Neural cell (in vitro differentiated cells): ENCODE measurements around the gene ACVR1B.

Experiments
- EZH2 ChIP-seq: fragments of 200-600, 300-800 bp; shearing (Covaris generic), sonication (generic); IDR thresholded peaks from 2 replicates; pipeline ENCODE4 v1.6.1; 2014; ENCODE audit warnings: antibody characterized with exemption, low read length, borderline replicate concordance, mild to moderate bottlenecking; ENCODE audit not compliant: insufficient read depth, poor library complexity, severe bottlenecking
- POLR2AphosphoS5 ChIP-seq: IDR thresholded peaks from 2 replicates; pipeline ENCODE4 v1.6.1; 2012
- RAD21 ChIP-seq: fragments of 450-650 bp; conservative IDR thresholded peaks from 2 replicates; pipeline ENCODE4 v1.6.1; 2014; ENCODE audit warnings: antibody characterized with exemption, mild to moderate bottlenecking, moderate library complexity
- REST ChIP-seq: IDR thresholded peaks from 2 replicates; pipeline ENCODE4 v1.6.1; 2012; ENCODE audit warnings: borderline replicate concordance
- TF ChIP-seq, protein P1 (sequence below): fragments of 450-650 bp; IDR thresholded peaks from 2 replicates; pipeline ENCODE4 v1.5.1; 2014; ENCODE audit warnings: antibody characterized with exemption, mild to moderate bottlenecking, moderate library complexity; ENCODE audit not compliant: poor library complexity, severe bottlenecking

- TF ChIP-seq, protein P1, sequence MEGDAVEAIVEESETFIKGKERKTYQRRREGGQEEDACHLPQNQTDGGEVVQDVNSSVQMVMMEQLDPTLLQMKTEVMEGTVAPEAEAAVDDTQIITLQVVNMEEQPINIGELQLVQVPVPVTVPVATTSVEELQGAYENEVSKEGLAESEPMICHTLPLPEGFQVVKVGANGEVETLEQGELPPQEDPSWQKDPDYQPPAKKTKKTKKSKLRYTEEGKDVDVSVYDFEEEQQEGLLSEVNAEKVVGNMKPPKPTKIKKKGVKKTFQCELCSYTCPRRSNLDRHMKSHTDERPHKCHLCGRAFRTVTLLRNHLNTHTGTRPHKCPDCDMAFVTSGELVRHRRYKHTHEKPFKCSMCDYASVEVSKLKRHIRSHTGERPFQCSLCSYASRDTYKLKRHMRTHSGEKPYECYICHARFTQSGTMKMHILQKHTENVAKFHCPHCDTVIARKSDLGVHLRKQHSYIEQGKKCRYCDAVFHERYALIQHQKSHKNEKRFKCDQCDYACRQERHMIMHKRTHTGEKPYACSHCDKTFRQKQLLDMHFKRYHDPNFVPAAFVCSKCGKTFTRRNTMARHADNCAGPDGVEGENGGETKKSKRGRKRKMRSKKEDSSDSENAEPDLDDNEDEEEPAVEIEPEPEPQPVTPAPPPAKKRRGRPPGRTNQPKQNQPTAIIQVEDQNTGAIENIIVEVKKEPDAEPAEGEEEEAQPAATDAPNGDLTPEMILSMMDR, result peak; percentile 98
- TF ChIP-seq EZH2, result no peak
- TF ChIP-seq POLR2AphosphoS5, result peak; percentile 76
- TF ChIP-seq REST, result no peak
- peak; percentile 80 for TF ChIP-seq RAD21
Observed at GRCh38 chr12:52023182-52023975, 71.9 kb downstream of the ACVR1B start.
